Hematopoietic multipotent progenitor cell treated with erythropoietin and hydrocortisone succinate and interleukin-3 and kit ligand, for 15 days (in vitro differentiated cells): ENCODE results near the gene CADM1.
"Not testable (repeated sequence)": the region's sequence is repeated elsewhere in the genome, so short reads cannot be mapped to it uniquely, and the experiment has no call there.

Experiments
- DNase-seq: peaks from one replicate; pipeline ENCODE4 v3.0.0-alpha.2; 2015; ENCODE audit warnings: low spot score

Gene CADM1

DNA sequence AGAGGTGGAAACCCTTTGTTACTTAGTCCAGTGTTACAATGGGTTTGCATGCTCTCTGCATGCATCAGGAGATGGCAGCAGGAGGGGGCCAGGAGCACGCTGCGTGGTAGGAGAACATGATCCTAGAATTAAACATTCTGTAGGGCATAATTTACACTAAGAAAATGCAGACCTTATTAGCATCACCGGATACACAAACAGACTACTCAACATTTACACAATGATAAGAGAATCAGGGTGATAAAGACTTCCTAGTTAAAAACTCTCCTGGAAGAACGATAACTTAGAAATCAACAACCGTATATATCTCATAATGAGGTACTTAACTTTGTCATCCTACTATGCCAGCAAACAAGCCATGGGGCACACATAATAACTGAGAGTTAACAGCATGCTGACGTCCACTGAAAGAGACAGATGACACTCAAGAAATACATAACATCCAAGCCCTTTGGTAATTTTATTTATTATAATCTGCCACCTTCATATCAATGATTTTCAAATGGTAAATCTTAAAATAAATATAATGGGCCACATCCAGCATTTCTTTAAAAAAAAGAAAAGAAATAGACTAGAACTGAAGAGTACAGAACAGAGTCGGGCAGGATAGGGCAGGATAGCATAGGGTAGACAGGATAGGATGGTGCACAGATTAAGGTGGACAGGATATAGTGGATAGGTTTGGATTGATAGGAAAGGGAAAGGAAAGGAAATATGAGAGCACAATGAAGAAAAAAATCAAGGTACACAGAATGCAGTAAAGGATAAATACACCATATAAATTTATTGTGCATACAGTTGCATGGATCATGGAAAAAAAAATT, 27.5 kb downstream of the CADM1 start:
- DNase-seq: no peak

DNA sequence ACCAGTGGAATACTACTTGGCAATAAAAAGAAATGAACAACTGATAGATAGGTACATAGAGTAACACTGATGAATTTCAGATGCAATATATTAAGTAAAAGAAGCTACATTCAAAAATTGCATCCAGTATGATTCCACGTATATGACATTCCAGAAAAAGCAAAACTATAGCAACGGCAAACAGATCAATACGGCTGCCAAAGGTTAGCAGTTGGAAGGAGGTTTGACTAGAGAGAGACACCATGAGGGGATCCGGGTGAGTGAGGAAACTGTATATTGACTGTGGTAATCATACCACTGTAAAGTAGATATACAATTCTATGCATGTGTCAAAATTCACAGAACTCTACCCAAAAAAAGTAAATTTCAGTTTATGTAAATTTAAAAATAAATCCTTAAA, 28.7 kb downstream of the CADM1 start:
- no peak for DNase-seq

DNA sequence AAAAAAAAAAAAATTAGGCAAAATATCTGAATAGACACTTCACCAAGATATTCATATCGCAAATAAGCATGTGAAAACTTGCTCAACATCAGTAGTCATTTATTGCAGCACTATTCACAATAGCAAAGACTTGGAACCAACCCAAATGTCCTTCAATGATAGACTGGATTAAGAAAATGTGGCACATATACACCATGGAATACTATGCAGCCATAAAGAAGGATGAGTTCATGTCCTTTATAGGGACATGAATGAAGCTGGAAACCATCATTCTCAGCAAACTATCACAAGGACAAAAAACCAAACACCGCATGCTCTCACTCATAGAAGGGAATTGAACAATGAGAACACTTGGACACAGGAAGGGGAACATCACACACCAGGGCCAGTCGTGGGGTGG, 29.9 kb downstream of the CADM1 start:
- not testable (repeated sequence) for DNase-seq

DNA sequence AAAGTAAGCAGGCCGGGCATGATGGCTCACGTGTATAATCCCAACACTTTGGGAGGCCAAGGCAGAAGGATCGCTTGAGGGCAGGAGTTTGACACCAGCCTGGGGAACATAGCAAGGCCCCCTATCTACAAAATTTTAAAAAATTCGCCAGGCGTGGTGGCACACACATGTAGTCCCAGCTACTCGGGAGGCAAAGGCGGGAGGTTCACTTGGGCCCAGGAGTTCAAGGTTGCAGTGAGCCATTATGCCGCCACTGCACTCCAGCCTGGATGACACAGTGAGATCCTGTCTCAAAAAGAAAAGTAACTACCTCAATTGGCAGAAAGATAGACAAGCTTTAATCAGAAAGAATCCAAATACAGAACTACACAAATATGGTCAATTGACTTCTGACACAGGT, 31.0 kb downstream of the CADM1 start:
- DNase-seq: no peak

DNA sequence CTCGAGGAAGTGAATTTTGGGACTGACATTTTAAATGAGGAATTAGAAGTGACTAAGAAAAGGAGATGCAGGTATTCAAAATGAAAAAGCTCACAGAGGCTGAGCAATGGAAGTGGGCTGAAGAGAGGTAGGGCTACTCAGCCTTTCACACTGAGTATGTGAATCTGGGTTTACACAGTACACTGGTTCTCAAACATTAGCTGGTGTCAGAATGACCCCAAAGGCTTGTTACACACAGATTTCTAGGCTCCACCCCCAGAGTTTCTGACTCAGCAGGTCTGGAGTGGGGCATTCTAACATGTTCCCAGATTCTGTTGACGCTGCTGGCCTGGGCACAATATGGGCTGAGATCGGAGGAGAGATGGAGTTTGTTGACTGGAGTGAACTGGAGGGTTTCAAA, 32.8 kb downstream of the CADM1 start:
- DNase-seq: no peak

DNA sequence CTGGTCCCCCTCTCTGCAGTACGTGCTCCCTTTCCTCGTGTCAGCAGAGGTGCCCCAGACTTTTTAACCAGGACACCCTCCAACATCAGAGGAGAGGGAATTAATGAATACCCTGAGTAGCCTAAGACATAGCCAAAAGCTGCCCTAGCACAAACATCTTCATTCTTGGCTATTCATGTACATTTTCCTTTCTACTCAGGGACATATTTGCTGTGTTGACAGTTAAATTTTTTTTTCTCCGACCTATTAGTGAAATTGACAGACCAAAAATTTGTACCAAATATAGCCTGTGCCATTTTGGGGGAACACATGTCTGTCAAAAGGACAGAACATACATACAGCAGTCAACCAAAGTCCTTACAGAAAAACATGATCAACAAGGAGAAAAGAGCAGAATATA, 33.3 kb downstream of the CADM1 start:
- no peak for DNase-seq

DNA sequence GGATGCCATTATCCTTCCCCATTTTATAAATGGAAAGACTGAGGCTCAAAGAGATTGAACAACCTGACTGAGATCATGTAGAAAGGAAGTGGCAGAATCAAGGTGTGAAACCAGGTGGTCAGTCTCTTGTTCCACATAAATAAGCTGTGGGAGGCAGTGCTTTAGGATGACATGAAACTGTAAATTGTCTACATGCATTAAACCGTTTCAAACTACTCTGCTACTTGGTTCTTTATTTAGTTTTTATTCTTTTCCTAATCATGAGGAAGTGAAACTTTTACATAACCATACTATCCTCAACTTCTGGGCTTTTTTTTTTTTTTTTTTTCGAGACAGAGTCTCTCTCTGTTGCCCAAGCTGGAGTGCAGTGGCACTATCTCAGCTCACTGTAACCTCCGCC, 34.9 kb downstream of the CADM1 start:
- no peak for DNase-seq

DNA sequence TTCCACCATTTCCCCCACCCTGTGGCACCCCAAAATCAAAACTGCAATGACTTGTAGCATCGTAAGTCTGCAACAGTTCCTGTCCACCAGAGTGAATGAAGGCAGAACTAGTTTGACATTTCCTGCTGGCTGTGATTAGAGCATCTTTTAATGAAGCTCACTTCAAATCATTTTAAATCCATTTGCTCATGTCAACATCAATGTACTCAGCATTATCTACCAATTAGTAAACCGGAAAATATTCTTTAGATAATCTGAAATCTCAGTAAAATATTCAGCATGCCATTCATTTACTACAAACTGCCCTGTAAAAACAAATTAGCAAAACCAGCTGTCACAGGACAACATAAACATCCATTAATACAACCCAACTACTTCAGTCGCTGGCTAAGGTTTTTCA, 38.1 kb downstream of the CADM1 start:
- no peak for DNase-seq

DNA sequence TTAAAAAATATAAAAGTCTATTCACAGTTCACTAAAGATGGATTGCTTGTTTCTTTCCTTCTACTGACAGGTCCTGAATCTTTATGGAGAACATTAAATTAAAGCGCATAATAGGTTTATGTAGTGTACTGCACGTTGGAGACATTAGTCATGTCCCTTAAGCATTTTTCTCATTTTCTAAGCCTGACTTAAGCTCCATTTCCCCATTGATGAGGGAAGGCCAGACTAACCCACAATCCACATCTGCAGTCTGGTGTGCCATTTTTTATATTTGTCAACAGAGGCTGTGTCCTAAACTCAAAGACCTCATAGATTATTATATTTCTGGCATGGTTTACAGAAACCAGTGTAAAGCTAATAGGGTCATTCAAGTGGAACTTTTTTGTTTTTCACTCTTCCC, 39.9 kb downstream of the CADM1 start:
- no peak for DNase-seq

DNA sequence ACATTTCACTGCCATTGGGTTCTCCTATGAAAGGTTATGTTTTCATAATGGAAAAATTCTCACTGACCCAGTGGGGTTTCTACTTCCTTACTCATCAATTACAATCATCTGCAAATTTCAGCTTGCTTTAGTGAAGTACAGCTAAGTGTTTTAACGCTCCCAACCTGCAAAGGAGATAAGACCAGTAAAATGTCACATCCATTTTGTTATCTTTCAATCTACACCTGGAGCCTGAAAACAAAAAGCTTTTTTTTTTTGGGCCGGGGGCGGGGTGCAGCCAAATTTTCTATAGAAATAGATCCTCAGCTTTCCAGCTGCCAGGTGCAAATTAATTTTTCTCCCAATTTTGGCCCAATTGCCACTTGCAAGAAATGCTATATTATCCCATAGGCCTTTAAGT, 40.6 kb downstream of the CADM1 start:
- DNase-seq: no peak

DNA sequence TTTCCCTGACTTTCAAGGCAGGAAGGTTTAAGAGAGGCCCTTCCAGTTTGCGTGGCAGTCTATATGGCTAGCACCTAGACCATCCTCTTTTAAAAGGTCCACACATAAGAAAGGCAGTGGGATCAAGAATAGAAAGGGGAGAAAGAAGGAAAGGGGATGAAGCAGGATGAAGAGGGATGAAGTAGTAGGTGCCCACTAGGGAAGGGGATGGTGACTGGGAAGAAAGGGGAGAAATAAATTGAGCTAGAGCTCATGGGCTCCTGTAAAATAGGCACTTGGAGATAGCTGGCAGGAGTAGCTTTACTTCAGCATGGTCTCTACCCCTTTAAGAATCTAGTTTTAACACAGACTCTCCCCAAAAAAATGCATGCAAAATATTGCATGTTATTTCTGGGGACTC, 41.5 kb downstream of the CADM1 start:
- no peak for DNase-seq

DNA sequence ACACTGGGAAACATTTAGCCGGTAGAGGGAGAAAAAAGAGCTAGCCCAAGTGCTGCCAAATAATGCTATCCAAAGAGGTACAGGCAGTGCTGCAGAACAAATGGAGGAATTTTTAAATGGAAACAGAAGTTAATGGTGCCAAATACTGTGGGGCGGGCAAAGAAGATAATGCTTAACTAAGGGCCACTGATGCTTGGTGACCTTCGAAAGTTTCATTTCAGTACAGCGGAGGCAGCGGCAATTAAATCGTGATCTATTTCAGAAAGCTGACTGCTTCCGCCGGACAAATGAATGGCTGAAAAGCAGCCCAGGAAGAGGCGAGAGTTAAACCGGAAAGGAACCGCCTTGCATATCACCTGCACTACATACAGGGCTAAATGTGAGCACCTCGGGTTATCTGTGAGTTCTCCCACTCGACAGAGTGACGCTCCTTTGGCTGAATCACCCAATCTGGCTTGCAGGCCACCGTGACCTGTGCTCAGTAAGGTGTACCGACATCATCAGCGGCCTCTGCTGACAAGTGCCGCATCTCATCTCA, 42.1 kb downstream of the CADM1 start:
- no peak for DNase-seq

DNA sequence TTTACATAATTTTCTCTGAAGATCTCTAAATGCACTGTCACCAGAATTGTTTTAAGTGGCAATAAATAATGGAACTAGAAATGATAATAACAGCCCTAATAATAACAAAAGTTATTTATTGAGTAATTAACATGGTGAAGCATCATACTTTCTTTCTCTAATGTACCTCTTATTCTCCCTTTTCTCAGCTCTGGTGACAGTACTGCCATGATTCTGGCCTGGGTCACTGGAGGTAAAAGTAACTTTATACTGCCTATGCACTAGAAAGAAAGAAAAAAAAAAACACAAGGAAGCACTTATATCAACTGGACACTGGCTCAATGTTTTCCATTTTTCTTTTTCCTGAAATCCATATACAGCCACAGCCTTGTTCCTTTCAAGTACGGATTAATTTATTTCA, 43.7 kb downstream of the CADM1 start:
- no peak for DNase-seq

DNA sequence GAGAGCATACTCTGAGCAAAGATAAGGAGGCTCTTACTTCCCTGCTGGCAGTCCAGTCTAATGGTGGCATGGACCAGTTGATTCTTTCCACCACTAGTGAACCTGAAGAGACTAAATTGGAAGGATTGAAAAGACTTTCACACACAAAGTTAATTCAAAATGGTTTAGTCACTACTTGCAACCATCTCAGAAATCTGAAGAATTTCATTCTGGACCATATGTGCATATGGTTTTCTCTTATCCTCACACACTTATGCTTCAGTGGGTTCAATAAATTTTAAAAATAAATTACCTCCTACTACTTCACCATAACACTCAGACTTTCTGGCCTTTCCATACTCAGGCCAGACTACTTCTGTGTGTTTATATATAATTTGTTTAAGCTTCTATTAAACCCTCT, 44.7 kb downstream of the CADM1 start:
- DNase-seq: no peak

DNA sequence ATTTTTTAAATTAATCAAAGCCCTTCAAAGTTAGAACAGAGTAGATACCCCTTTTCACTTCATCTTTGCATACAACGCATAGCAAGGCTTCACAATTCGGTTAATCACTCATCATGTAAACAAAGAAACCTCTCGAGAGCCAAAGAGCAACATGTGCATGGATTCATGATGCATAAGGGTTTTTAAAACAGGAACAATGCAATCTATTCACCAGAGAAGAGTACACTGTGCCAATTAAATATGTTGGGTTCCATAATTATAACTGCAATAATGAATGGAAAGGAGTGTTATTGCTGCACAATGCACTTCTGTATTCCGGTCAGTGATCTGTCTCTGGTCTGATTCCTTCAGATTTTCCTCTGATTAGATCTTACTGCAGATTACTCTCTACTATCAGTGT, 45.3 kb downstream of the CADM1 start:
- DNase-seq: no peak

DNA sequence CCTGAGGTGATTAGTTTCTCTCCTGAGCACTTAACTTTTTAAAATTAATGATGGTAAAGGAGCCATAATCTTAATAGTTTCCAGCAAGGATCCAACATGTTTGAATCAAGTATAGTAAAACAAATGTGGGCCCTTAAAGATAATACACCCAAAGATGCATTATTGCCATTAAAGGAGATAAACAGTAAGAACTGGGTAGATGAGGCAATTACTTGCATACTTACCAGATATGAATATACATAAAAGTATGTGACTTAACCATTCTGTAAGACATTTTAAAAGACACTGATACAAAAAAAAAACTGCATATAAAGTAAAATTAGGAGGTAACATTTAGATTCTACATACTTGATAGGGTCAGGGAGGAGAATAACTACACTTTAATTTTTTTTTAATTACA, 48.2 kb downstream of the CADM1 start:
- no peak for DNase-seq

DNA sequence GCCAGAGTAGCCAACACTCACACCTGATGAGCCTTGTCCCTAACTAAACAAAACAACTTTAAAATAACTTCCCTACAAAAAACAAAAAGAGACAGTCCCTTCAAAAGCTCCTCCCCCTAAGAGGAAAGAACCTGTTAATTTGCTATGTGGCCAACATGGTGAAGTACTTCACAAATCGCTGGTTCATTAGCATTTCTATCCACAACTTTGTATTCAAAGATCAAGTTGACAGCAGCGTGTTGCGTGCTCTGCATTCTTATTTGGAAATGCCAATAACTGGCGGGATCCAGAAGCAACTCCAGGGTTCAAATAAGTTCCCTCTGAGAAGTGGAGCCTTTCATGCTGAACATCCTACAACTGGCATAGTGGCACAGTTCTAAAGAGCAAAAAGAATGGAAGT, 48.6 kb downstream of the CADM1 start:
- DNase-seq: no peak

DNA sequence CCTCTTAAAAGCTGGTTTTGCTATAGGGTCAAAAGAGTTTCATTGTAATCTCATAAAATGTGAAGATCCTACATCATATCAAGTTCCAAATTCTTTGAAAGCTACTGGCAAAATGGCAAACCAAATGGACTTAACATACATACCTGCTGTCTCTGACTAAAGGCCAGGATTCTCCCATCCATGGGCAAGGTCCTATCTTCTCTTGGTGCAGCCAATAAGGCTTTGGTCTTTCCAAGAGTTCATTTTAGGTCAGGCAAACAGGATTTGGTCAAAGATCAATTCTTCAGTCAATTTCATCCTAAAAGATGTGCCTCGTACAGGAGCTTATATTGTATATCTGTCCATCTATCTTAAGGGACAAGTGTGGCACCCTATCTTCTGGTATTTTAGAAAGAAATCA, 49.7 kb downstream of the CADM1 start:
- no peak for DNase-seq

DNA sequence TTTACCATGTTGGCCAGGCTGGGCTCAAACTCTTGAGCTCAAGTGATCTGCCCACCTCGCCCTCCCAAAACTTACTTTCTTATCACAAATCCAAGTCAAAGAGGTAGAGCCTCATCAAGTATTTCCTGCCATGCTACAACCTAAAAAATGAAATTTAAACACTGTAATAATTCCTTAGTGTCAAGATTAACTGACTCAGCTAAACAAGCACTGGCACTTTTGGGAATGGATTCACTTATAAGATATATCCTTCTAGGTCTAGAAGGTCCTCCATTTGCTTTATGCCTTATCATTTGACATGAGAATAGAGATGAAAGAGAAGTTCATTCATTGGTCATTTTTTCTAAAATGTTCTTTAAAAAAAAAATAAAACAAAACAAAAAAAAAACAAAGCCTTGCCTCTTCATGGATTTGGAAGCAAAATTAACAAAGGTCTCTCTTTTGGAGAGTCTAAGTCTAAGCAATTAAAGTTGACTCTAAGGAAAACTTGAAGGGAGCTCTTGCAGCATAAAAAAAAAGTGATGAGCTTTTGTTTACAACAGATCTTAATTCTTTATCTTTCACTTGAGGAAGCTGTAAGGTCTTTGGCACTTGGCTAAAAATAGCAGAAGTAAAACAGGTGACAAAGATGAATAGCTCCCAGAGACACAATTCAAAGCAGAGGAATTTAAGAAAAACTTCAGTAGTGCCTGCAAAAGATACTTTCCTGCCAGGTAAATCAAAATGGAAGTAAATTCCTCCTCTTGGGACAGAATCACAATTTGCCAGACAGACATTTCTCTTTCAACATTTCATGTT, 50.3 kb downstream of the CADM1 start:
- no peak for DNase-seq

DNA sequence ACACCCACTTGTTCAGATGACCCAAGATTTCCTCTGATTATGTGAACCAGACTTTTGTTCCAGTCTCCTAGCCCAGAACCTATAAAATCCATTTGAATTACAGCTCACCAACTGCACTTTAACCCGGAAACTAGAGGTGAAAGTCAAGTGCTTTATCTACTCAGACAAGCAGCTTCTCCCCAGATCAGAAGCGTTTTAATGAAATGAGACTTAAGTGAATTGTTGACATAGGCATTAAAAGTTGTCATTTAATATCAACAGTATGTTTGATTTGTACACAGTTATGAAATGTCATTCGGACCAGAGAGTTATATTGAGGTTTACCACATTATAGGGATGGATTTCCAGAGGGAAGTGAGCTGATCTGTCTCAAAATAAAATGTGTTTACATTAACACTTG, 52.0 kb downstream of the CADM1 start:
- DNase-seq: no peak

DNA sequence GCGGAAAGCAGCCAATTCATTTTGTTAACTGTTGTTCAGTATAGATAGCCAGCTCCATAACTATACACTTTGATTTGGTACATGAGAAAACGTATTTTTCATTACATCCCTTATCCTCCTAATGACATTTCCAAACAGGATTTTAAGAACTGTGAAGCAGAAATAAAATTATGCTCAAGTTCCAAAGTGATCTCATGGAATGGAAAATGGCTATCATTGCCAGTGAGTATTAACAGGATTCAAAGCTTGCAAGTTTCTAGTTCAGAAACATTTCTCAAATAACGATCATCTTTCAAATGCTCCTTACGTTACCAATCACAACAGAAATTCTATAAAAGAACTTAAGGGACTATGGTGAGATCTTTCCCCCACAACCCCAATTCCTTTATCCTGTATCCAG, 53.7 kb downstream of the CADM1 start:
- DNase-seq: no peak

DNA sequence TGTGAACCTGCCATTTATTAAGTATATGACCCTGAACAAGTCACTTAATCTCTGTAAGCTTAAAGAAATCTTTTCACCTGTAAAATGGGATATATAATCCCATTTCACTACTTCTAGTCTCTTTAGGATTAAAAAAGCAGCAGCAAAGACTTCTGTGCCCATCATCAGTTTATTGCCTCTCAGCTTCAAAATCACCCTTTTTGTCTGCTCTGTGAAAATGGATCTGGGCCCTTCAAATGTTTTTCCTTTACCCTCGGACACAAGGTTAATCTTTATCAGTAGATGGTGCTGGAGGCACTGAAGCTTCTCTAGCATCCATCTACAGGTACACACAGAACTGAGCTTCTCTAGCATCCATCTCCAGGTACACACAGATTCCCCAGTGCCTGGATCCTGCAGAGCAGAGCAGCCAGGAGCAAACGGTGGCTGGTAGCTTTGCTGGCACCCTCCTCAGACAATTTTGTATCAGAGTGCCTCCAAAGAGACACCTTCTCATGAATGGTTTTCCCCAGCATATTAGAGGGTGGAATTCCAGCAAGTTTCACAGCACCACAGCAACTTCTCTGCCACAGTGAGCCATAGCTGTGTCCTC, 56.8 kb downstream of the CADM1 start:
- DNase-seq: no peak

DNA sequence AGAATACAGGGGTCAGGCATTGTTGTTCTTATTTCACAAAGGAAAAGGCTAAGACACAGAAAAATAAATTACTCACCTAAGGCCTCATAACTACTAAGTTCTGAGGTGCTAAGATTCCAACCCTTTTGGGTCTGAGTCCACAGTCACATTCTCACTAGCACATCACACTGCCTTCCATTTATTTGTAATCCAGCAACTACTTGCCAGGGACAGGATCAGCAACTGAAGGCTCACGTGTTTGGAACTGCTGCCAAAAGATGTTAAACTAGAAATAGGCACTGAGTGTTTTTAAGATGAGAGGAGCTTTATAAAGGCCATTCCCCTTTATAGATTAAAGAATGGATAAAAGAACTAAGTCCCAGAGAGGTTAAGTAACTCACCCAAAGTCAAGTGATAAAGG, 58.0 kb downstream of the CADM1 start:
- no peak for DNase-seq
